ENCODE measurements around the gene TMEM108. TPM values are rescaled to one million over a fixed set of nuclear protein-coding genes. Genes with fewer than 3 reads are reported as not detected.
A peak's percentile ranks its signal among the peaks of the same experiment; 100 is the strongest.

TMEM108 gene
- total RNA-seq, 1 experiment from 2014 or later = not detected

DNA sequence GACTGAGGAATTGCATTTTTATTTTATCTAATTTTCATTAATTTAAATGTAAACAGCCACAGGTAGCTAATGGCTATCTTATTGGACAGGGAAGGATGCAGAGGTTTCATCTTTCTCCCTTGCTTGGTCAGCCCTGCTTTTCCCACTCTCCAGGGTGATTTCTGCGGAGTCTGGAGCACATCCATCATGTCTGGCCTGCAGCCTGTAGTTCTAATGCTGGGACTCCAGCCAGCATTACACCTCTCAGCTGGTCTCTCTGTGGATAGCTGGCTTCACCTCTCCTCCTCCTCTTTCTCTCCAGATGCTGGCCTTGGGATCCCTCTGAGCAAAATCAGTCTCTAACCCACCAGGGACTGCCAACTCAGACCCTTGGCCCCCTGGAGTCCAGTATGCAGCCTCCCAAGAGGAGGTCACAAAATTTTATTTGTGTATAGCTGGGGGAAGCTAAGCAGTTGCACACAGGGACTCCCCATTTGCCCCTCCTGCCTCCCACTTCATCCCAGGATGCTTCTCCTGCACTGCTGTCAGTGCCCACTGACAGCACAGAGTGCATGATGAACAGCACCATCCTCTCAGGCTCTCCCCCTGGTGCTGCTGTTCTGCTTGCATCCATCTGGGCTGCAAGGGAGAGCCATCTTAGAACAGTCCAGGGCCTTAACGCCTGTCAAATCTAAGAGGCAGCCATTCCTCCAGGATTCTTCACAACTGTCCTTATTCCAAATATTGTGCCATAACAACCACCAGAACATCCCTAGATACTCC, 363.4 kb downstream of the TMEM108 start:
- DNase-seq (ENCODE audit: low read depth in 1 of 2, low spot score in 2 of 2) = no peak
- no peak overlapping the region for H3K27ac ChIP-seq
- no peaks in the 10 kb centered on the region for H3K36me3 ChIP-seq
- no peaks in the 10 kb centered on the region for H3K27me3 ChIP-seq (replicated peaks)
- H3K9me3 ChIP-seq (replicated peaks) = no peaks in the 10 kb centered on the region
- no peaks in the 10 kb centered on the region for H3K4me1 ChIP-seq (replicated peaks)
- H3K4me3 ChIP-seq = no peak overlapping the region

- no peaks in the 10 kb centered on the region for H3K36me3 ChIP-seq
- DNase-seq (ENCODE audit: low read depth in 1 of 2, low spot score in 2 of 2) = no peak
- H3K9me3 ChIP-seq (replicated peaks) = no peaks in the 10 kb centered on the region
- H3K4me1 ChIP-seq (replicated peaks) = peaks cover 27% of the 10 kb centered on the region
- H3K4me3 ChIP-seq = no peak overlapping the region
- no peak overlapping the region for H3K27ac ChIP-seq
- no peaks in the 10 kb centered on the region for H3K27me3 ChIP-seq (replicated peaks)
These were observed 366.7 kb downstream of the TMEM108 start for GRCh38 chr3:133404920-133405319.

DNA sequence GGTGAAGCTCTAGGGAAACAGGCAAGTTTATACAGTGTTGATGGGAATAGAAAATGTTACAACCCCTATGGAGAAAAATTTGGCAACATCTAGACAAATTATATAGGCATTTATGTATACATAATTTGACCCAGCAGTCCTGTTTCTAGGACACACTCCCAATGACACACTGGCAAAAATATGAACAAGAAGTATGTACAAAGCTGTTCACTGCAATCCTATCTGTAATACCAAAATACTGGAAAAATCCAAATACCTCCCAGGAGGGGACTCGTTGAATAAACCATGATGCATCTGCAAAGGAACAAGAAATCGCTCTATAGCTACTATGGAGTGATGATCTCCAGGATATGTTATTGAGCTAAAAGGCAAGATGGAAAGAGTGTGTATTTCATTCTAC, 370.2 kb downstream of the TMEM108 start:
- no peaks in the 10 kb centered on the region for H3K9me3 ChIP-seq (replicated peaks)
- DNase-seq (ENCODE audit: low read depth in 1 of 2, low spot score in 2 of 2) = peak in 1 of 2 experiments; percentile 78
- H3K36me3 ChIP-seq = 0 out of 2 replicates have a peak, but pooled peaks cover 3% of the 10 kb centered on the region
- H3K4me3 ChIP-seq = no peak overlapping the region
- H3K27me3 ChIP-seq (replicated peaks) = no peaks in the 10 kb centered on the region
- H3K4me1 ChIP-seq (replicated peaks) = peaks cover 50% of the 10 kb centered on the region
- peak overlapping the region; percentile 97 for H3K27ac ChIP-seq

- Histone ChIP-seq H3K27me3 (replicated peaks) (no peaks in the 10 kb centered on the region), H3K4me3 (no peak overlapping the region), H3K9me3 (replicated peaks) (no peaks in the 10 kb centered on the region), H3K4me1 (replicated peaks) (peaks cover 54% of the 10 kb centered on the region), H3K36me3 (0 out of 2 replicates have a peak, but pooled peaks cover 3% of the 10 kb centered on the region), H3K27ac (peak overlapping the region; percentile 97)
- DNase-seq (ENCODE audit: low read depth in 1 of 2, low spot score in 2 of 2) = peak; percentile 55 to 89
These were observed 370.8 kb downstream of the TMEM108 start for GRCh38 chr3:133408961-133409360.

DNA sequence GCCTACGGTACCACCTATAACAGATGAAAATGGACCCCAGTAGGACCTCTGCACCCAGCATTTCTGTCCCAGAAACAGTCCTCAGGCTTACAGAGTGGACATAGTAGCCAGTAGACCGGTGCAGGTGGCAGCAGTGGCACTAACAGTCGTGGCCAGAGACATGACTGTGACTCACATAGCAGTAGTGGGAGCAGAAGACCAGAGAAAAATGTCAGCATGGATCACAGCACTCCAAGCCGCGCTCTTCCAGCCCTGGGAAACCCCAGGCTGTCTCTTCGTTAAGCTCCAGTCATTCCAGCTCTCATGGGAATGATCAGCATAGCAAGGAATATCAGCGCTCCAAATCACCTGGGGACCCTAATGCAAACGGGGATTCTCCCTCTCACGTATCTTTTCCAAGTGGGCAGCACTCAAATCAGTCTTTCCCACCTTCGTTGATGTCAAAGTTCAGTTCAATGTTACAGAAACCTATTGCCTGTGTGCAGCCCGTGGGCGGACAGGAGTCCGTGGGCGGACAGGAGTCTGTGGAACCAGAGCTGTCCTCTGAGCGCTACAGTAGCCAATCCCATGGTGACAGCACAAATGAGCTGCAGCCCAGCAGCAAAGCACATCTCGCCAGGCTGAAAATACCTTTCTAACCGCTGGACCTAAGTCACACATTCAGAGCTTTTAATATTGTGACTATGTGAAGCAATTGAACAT, 372.2 kb downstream of the TMEM108 start:
- H3K27me3 ChIP-seq (replicated peaks) = no peaks in the 10 kb centered on the region
- no peak for DNase-seq (ENCODE audit: low read depth in 1 of 2, low spot score in 2 of 2)
- no peak overlapping the region for H3K4me3 ChIP-seq
- peaks cover 54% of the 10 kb centered on the region for H3K4me1 ChIP-seq (replicated peaks)
- H3K36me3 ChIP-seq = 0 out of 2 replicates have a peak, but pooled peaks cover 3% of the 10 kb centered on the region
- no peak overlapping the region for H3K27ac ChIP-seq
- no peaks in the 10 kb centered on the region for H3K9me3 ChIP-seq (replicated peaks)

- DNase-seq (ENCODE audit: low read depth in 1 of 2, low spot score in 2 of 2) = peak; percentile 67 to 79
- H3K36me3 ChIP-seq = 0 out of 2 replicates have a peak, but pooled peaks cover 3% of the 10 kb centered on the region
- peaks cover 50% of the 10 kb centered on the region for H3K4me1 ChIP-seq (replicated peaks)
- H3K27ac ChIP-seq = peak overlapping the region; percentile 97
- H3K27me3 ChIP-seq (replicated peaks) = no peaks in the 10 kb centered on the region
- no peaks in the 10 kb centered on the region for H3K9me3 ChIP-seq (replicated peaks)
- peak overlapping the region; percentile 46 for H3K4me3 ChIP-seq
These were observed 374.3 kb downstream of the TMEM108 start for GRCh38 chr3:133412183-133413132.

DNA sequence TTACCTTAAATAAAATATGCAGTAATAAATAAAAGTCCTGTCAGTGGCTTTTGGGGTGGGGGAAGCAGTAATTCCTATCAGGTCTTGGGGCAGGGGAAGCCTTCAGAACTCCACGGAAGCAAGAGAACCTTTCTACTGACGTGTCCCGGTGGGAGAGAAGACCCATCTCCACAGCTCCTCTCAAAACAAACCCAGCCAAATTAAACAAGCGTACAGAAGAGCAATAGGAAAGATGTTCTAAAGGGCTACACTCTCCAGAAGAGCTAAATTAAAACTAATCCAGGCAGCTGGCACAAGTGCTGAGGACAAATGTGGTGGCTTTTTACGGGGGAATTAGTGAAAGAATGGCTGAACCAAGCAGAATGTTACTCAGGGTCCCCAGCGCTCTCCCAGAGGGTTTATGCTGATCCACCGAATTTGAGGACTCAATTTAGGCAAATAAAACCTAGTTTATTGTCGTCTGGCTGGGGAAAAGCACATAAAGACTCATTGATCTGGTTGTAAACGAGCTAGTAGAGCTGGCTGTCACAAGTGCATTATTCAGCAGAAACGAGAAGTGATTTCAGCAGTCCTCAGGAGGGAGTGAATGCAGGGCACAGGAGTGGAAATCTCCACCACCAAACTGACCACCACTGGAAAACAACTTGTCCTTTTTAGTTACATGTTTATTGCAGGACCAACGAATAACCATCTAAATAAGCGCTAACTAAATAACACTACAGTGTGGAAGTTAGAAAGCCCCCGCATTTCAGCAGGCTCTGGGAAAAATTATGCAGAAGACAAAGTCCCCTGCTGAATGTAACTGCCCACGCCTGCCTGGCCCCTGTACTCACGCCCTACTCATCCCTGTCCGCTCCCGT, 375.2 kb downstream of the TMEM108 start:
- Histone ChIP-seq H3K27me3 (replicated peaks) (no peaks in the 10 kb centered on the region), H3K27ac (peak overlapping the region; percentile 97), H3K4me3 (peak overlapping the region; percentile 46), H3K36me3 (0 out of 2 replicates have a peak, but pooled peaks cover 3% of the 10 kb centered on the region), H3K4me1 (replicated peaks) (peaks cover 40% of the 10 kb centered on the region), H3K9me3 (replicated peaks) (no peaks in the 10 kb centered on the region)
- peak in 1 of 2 experiments; percentile 65 for DNase-seq (ENCODE audit: low read depth in 1 of 2, low spot score in 2 of 2)

GRCh38 chr3:133414021-133414392, 375.8 kb downstream of the TMEM108 start:
- H3K27ac ChIP-seq = no peak overlapping the region
- no peaks in the 10 kb centered on the region for H3K27me3 ChIP-seq (replicated peaks)
- H3K4me3 ChIP-seq = no peak overlapping the region
- peaks cover 36% of the 10 kb centered on the region for H3K4me1 ChIP-seq (replicated peaks)
- H3K36me3 ChIP-seq = 0 out of 2 replicates have a peak, but pooled peaks cover 3% of the 10 kb centered on the region
- DNase-seq (ENCODE audit: low read depth in 1 of 2, low spot score in 2 of 2) = no peak
- no peaks in the 10 kb centered on the region for H3K9me3 ChIP-seq (replicated peaks)

GRCh38 chr3:133418361-133418760, 380.2 kb downstream of the TMEM108 start:
- H3K36me3 ChIP-seq = no peaks in the 10 kb centered on the region

GRCh38 chr3:133419151-133419909, 381.1 kb downstream of the TMEM108 start:
- Histone ChIP-seq H3K27ac (no peak overlapping the region), H3K9me3 (replicated peaks) (no peaks in the 10 kb centered on the region), H3K4me1 (replicated peaks) (peaks cover 3% of the 10 kb centered on the region; the same call in 1 of the 2 replicates), H3K36me3 (no peaks in the 10 kb centered on the region), H3K27me3 (replicated peaks) (no peaks in the 10 kb centered on the region), H3K4me3 (no peak overlapping the region)
- no peak for DNase-seq (ENCODE audit: low read depth in 1 of 2, low spot score in 2 of 2)

More at GRCh38 chr3:133418361-133418760, 380.2 kb downstream of the TMEM108 start:
- no peak overlapping the region for H3K4me3 ChIP-seq
- DNase-seq (ENCODE audit: low read depth in 1 of 2, low spot score in 2 of 2) = no peak
- H3K9me3 ChIP-seq (replicated peaks) = no peaks in the 10 kb centered on the region
- H3K27ac ChIP-seq = no peak overlapping the region
- no peaks in the 10 kb centered on the region for H3K27me3 ChIP-seq (replicated peaks)
- peaks cover 7% of the 10 kb centered on the region for H3K4me1 ChIP-seq (replicated peaks)

DNA sequence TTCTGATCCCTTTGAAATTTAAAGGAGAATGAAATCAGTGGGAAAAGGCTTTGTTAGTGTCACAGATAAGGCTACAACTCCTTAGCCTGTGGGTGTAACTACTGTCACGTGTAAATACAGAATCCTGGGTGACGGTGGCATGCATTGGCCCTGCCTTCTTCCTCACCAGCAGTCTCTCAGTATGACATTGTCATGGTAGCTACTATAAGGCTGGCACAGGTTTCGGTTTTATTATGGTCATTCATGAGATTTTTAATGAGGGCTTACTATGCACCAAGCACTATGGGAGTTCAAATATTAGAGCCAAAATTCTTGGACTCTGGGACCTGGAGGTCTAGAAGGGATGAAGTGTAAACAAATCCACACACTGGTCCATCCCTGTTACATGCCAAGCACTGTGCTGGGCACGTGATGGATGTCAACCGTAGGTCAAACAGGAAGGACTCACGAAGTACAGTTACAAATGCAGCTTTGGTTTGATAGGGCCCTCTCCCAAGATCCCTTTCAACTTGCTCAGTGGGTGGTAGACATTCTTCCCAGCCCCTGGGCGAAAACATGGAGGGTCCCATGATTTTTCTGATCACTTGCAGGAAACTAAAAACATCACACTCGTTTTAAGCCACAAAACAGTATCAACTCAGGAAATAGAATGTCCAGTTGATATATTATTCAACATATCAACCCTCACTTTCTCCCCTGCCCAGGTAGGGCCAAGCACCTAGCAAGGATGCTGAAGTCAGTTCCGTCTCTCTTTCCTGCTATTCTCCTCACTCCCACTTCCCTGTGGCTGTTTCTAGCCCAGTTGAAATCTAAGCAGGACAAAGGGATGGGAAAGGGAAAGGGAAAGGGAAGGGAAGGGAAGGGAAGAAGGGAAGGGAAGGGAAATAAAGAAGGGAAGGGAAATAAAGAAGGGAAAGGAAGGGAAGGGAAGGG, 387.0 kb downstream of the TMEM108 start:
- DNase-seq (ENCODE audit: low read depth in 1 of 2, low spot score in 2 of 2) = no peak
- Histone ChIP-seq H3K4me3 (no peak overlapping the region), H3K4me1 (replicated peaks) (peaks cover 3% of the 10 kb centered on the region; the same call in 1 of the 2 replicates), H3K27ac (no peak overlapping the region), H3K36me3 (no peaks in the 10 kb centered on the region), H3K9me3 (replicated peaks) (no peaks in the 10 kb centered on the region), H3K27me3 (replicated peaks) (no peaks in the 10 kb centered on the region)
